Activated effector memory CD4-positive, alpha-beta T cell treated with Interleukin-2 at 50 U/mL for 16 hours (primary cell): Measurements from ENCODE around the gene YEATS2.

Experiments
- DNase-seq: peaks from one replicate; pipeline ENCODE4 v3.0.0-alpha.2; 2020

The YEATS2 gene

DNA sequence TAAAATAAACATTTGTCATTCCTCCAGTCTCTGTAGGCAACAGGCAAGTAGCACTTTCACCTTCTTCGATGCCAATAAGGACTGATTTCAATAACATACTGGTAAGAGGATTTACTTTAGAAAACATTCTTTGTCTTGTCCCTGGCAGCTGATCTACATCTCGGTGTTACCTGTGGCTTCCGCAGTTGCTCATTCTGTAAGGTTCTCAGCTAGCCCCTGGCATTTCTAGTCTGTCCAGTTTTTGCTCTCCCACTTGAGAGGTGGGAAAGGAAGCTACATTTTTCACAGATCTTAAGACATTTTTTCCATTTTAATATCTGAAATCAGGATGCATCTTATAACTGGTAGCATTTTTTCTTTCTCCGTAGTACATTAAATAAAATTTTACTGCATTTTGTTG lies 147.5 kb downstream of the YEATS2 start:
- no peak for DNase-seq

DNA sequence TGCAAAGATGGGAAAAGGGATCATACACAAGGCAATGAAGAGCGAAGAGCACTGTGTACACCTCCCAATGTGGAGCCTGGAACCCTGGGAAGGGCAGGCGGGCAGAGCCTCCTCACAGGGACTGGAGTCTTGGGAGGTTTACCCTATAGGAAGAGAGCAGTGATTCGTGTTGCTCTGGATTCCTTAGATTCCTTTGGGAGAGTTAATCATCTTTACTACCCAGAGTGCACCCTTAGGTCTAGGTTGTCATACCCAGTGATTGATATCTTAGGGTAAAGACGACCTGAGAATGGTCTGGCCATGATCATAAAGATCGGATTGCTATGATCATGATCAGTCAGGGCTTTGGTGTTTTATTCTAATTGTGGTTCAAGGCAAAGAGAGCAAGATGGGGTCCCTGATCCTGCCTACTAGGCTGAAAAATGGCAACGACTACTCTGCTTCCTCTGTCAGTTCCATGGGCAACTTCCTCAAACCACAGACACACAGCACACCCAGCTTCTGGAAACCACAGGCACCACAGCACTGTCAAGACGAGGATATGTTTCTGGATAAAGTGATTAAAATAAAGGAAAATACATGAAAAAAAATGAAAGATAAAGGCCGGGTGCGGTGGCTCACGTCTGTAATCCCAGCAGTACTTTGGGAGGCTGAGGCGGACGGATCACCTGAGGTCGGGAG lies 148.2 kb downstream of the YEATS2 start:
- no peak for DNase-seq

DNA sequence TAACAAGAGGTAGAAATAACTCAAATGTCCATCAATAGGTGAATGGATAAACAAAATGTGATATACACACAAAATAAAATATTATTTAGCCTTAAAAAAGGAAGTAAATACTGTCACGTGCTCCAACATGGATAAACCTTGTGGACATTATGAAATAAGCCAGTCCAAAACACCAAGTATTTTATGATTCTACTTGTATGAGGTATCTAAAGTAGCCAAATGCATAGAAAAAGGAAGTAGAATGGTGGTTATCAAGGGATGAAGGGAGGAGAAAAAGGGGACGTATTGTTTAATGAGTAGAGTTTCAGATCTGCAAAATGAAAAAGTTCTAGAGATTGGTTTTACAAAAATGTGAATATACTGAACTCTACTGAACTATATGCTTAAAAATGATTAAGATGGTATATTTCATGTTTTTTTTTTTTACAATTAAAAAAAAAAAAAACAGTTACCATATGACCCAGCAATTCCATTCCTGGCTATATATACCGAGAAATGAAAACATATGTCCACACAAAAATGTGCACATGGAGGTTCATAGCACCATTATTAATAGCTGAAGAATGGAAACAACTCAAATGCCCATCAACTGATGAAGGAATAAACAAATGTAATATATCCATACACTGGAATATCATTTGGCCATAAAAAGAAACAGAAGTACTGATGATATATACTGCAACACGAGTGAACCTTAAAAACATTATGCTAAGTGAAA lies 156.9 kb downstream of the YEATS2 start:
- DNase-seq: no peak

DNA sequence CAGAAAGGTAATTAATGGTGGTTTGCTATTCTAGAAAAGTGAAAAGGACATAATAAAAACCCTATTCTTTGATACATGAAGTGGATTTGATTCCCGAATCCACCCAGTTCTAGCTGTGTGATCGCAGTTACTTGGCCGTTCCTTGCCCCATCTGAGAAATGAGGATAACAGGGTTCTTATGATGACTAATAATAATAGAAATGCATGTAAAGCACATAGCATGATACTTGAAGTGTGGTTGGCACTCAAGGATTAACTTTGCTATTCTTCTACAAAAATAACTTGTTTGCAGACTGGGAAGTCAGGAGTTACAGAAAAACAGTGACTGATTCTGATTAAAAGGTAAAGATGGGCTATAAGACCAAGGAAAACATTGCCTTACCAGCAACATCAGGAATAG lies 160.3 kb downstream of the YEATS2 start:
- DNase-seq: no peak
